H54 (cell line): ENCODE data around the gene SFXN5.

Source experiments
- DNase-seq: peaks from one replicate; pipeline ENCODE4 v3.0.0; 2011; ENCODE audit warnings: low spot score, mixed read lengths; ENCODE audit not compliant: insufficient read length
- FAIRE-seq: peaks from 3 replicates; lab custom pipeline; 2011; peaks lifted over from hg19 to GRCh38; lab: Jason Lieb, UNC
- POLR2A ChIP-seq: IDR thresholded peaks from 2 replicates; pipeline ENCODE4 v1.6.1; 2011; ENCODE audit warnings: low read depth, mild to moderate bottlenecking, low read length

Gene SFXN5

GRCh38 chr2:73035899-73036711 lies 35.4 kb downstream of the SFXN5 start:
- no peak for TF ChIP-seq POLR2A
- FAIRE-seq, result no peak
- no peak for DNase-seq

GRCh38 chr2:73034661-73035375 lies 36.7 kb downstream of the SFXN5 start:
- no peak for FAIRE-seq
- no peak for TF ChIP-seq POLR2A
- no peak for DNase-seq

GRCh38 chr2:73033766-73034381 lies 37.6 kb downstream of the SFXN5 start:
- TF ChIP-seq POLR2A, result no peak
- FAIRE-seq, result no peak
- DNase-seq, result no peak

- FAIRE-seq, result no peak
Measured at GRCh38 chr2:73033142-73033765, 38.3 kb downstream of the SFXN5 start.

GRCh38 chr2:73032702-73033097 lies 38.8 kb downstream of the SFXN5 start:
- FAIRE-seq (no peak), DNase-seq (no peak)
- TF ChIP-seq POLR2A, result no peak

More at GRCh38 chr2:73033142-73033765, 38.3 kb downstream of the SFXN5 start:
- no peak for DNase-seq
- no peak for TF ChIP-seq POLR2A

GRCh38 chr2:73031725-73032701 lies 39.5 kb downstream of the SFXN5 start:
- DNase-seq (no peak), FAIRE-seq (no peak)
- no peak for TF ChIP-seq POLR2A

GRCh38 chr2:73031095-73031678 lies 40.3 kb downstream of the SFXN5 start:
- no peak for TF ChIP-seq POLR2A
- DNase-seq (no peak), FAIRE-seq (no peak)

- DNase-seq (no peak), FAIRE-seq (no peak)
- TF ChIP-seq POLR2A, result no peak
Measured at GRCh38 chr2:73028841-73029240, 42.7 kb downstream of the SFXN5 start.

GRCh38 chr2:73027340-73027739 lies 44.2 kb downstream of the SFXN5 start:
- FAIRE-seq (no peak), DNase-seq (no peak)
- TF ChIP-seq POLR2A, result no peak

GRCh38 chr2:73023497-73023896 lies 48.0 kb downstream of the SFXN5 start:
- FAIRE-seq, result no peak
- no peak for DNase-seq
- no peak for TF ChIP-seq POLR2A

- DNase-seq (no peak), FAIRE-seq (no peak)
- no peak for TF ChIP-seq POLR2A
Measured at GRCh38 chr2:73022024-73022568, 49.4 kb downstream of the SFXN5 start.

GRCh38 chr2:73021371-73022010 lies 50.0 kb downstream of the SFXN5 start:
- FAIRE-seq, result no peak
- no peak for TF ChIP-seq POLR2A
- no peak for DNase-seq
